DND-41 (cell line): ENCODE results near the gene NEBL.

Source experiments
- CTCF ChIP-seq: IDR thresholded peaks from 2 replicates; pipeline ENCODE4 v1.5.1; 2012; ENCODE audit warnings: borderline replicate concordance, low read length, moderate library complexity, mild to moderate bottlenecking; ENCODE audit not compliant: poor library complexity, severe bottlenecking; ENCODE audit errors: extremely low read depth
- EZH2 ChIP-seq: IDR thresholded peaks from 3 replicates; pipeline ENCODE4 v1.6.1; 2012; ENCODE audit warnings: borderline replicate concordance, low read depth, mild to moderate bottlenecking, moderate library complexity, low read length, inconsistent platforms; ENCODE audit not compliant: severe bottlenecking

DNA sequence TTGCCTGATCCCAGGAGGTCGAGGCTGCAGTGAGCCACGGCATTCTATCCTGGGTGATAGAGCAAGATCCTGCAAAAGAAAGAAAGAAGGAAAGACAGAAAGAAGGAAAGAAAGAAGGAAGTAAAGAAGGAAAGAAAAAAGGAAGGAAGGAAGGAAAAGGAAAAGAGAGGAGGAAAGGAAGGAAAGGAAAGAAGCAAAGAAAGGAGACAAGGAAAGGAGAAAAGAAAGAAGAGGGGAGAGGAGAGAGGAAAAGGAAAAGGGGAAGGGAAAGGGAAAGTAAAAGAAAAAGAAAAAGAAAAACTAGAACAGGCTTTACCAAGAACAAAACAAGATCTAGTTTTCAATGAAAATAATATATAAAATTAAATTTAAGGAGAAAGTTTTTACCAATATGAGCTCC lies 15.0 kb downstream of the NEBL start:
- TF ChIP-seq CTCF = no peak
- TF ChIP-seq EZH2 = no peak
